ENCODE data around the gene LIMS2. TPM values are rescaled to one million over a fixed set of nuclear protein-coding genes. Genes with fewer than 3 reads are reported as not detected.

LIMS2 gene
- total and polyA plus RNA-seq, 2 experiments from 2014 or later = 32.9 to 48.8 TPM

DNA sequence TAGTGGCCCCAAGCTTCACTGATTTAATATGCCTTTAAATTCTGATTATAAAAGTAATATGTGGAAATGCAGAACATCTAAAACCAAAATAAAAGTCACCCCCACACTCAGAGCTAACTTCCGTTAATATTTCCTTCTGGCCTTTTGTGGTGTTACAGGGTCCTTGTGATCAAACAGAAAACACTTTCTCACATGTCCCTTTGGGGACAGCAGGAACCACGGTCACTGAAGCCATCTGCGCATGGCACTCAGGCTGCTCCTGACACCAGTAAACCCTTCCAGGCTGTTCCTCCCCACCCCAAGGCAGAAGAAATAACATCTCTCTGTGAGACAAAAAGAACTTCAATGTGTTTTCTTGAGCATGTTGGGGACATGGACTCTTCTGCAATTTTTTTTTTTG lies 54.5 kb downstream of the LIMS2 start:
- TF ChIP-seq CTCF (IDR thresholded peaks at IDR 0.05; ENCODE audit: low read depth, low read length) = no peak
- no peaks in the 10 kb centered on the region for H3K27me3 ChIP-seq
- H3K4me3 ChIP-seq = no peak overlapping the region
- no peak for DNase-seq (ENCODE audit: low read depth in 1 of 2, low spot score in 1 of 2)
- H3K9me3 ChIP-seq (ENCODE audit: low read depth) = no peaks in the 10 kb centered on the region
- no peaks in the 10 kb centered on the region for H3K4me1 ChIP-seq (ENCODE audit: low read depth)
- H3K36me3 ChIP-seq = no peaks in the 10 kb centered on the region
- no peak overlapping the region for H3K27ac ChIP-seq

GRCh38 chr2:127619877-127620705 lies 55.2 kb downstream of the LIMS2 start:
- no peak for DNase-seq (ENCODE audit: low read depth in 1 of 2, low spot score in 1 of 2)
- Histone ChIP-seq H3K36me3 (no peaks in the 10 kb centered on the region), H3K27ac (no peak overlapping the region), H3K9me3 (ENCODE audit: low read depth) (no peaks in the 10 kb centered on the region), H3K4me1 (ENCODE audit: low read depth) (no peaks in the 10 kb centered on the region), H3K27me3 (no peaks in the 10 kb centered on the region), H3K4me3 (no peak overlapping the region)
- no peak for TF ChIP-seq CTCF (IDR thresholded peaks at IDR 0.05; ENCODE audit: low read depth, low read length)

DNA sequence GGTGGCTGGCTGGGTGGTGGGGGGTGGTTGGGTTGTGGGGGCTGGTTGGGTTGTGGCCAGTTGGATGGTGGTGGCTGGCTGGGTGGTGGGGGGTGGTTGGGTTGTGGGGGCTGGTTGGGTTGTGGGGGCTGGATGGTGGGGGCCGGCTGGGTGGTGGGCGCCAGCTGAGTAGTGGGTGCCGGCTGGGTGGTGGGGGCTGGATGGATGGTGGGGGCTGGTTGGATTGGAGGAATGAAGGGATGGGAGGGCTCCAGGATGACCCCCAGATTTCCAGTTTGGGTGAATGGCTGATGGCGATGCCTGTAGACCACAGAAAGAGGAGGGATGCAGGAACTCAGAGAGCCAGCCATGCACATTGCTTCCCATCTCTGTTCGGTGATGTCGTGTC lies 56.1 kb downstream of the LIMS2 start:
- Histone ChIP-seq H3K36me3 (no peaks in the 10 kb centered on the region), H3K9me3 (ENCODE audit: low read depth) (no peaks in the 10 kb centered on the region), H3K4me3 (no peak overlapping the region), H3K4me1 (ENCODE audit: low read depth) (no peaks in the 10 kb centered on the region), H3K27ac (no peak overlapping the region), H3K27me3 (no peaks in the 10 kb centered on the region)
- no peak for DNase-seq (ENCODE audit: low read depth in 1 of 2, low spot score in 1 of 2)
- TF ChIP-seq CTCF (IDR thresholded peaks at IDR 0.05; ENCODE audit: low read depth, low read length) = no peak

DNA sequence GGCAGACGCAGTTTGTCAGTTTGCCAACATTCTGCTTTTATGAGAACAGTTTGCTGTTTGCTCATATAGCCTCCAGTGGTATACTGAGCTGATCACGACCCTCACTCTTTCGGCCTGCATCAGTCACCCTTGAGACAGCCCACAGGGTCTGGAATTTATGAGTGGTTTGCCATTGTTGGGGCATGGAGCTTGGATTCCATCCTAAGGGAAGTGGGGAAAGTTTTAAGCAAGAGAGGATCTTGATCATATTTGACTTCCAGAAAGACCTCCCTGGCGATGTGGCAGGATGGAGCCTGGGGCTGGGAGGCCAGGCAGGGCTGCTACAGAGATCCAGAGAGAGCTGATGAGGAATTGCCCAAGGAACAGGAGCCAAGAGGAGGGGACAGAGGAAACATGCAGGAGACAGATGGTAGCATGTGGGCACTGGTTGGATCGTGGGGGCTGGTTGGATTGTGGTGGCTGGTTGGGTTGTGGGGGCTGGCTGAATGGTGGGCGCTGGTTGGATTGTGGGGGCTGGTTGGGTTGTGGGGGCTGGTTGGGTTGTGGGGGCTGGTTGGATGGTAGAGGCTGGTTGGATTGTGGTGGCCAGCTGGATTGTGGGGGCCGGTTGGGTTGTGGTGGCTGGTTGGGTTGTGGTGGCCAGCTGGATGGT lies 56.7 kb downstream of the LIMS2 start:
- no peak for TF ChIP-seq CTCF (IDR thresholded peaks at IDR 0.05; ENCODE audit: low read depth, low read length)
- Histone ChIP-seq H3K27me3 (no peaks in the 10 kb centered on the region), H3K9me3 (ENCODE audit: low read depth) (no peaks in the 10 kb centered on the region), H3K4me1 (ENCODE audit: low read depth) (no peaks in the 10 kb centered on the region), H3K36me3 (no peaks in the 10 kb centered on the region), H3K4me3 (no peak overlapping the region), H3K27ac (no peak overlapping the region)
- no peak for DNase-seq (ENCODE audit: low read depth in 1 of 2, low spot score in 1 of 2)

GRCh38 chr2:127615511-127616166 lies 59.7 kb downstream of the LIMS2 start:
- no peak for TF ChIP-seq CTCF (IDR thresholded peaks at IDR 0.05; ENCODE audit: low read depth, low read length)
- no peak for DNase-seq (ENCODE audit: low read depth in 1 of 2, low spot score in 1 of 2)
- no peak overlapping the region for H3K27ac ChIP-seq
- H3K4me1 ChIP-seq (ENCODE audit: low read depth) = no peaks in the 10 kb centered on the region
- H3K36me3 ChIP-seq = no peaks in the 10 kb centered on the region
- no peak overlapping the region for H3K4me3 ChIP-seq
- no peaks in the 10 kb centered on the region for H3K9me3 ChIP-seq (ENCODE audit: low read depth)
- H3K27me3 ChIP-seq = no peaks in the 10 kb centered on the region
